Measurements from ENCODE around the gene HSPB6.

HSPB6 gene

GRCh38 chr19:35746087-35746462, 10.8 kb downstream of the HSPB6 start:
- DNase-seq (ENCODE audit: low read depth in 3 of 3) = no peak

GRCh38 chr19:35745328-35746086, 11.3 kb downstream of the HSPB6 start, which contains the start of the genes PSENEN and U2AF1L4:
TSS of gene PSENEN (plus strand) at chr19:35745651. CDS start at chr19:35745931, 280 bp downstream.
TSS of gene U2AF1L4 (minus strand) at chr19:35745418. CDS start at chr19:35745391, 27 bp downstream.
- DNase-seq (ENCODE audit: low read depth in 3 of 3) = peak; percentile 80 to 94 (median 93)

DNA sequence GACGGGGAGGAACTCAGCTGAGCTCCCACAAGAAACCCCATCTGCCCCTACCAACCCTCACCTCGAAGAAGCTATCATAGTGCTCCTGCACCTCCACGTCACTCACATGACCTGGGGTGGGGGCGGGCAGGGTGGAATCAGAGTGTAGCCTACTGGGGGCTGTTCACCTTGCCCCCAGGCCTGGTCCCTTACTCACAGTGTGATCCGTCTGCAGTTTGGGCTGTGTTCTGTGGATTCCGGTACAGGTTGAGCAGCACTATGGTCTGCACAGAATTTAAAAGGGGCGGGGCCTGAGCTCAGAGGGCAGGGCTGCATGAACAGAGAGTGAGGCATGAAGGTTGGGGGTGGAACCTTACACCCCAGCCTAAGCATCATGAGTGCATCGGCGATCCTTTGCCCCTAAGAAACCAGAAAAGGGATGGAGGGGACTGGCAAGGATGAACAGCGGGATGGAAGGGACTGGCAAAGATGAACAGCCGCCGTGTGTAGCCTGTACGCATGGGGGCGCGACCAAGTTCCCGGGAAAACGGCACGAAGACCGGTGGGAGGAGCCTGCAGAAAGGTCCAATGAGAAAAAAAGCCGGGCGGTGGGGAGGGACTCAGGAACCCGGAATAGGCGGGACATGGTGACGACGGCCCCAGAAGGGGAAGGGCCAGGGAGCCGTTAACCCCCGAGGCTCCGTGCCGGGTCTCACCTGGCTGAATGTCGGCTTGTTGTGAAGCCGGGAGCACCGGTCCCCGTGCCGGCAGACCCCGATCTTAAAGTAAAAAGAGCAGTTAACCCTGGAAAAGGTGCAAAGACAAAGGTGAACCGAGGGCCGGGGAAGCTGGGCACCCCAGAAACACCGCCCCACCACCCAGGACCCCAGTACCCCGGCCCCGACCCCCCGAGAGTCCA, 12.2 kb downstream of the HSPB6 start:
- peak; percentile 79 to 90 (median 86) for DNase-seq (ENCODE audit: low read depth in 3 of 3)

GRCh38 chr19:35743640-35744429, 13.0 kb downstream of the HSPB6 start:
- DNase-seq (ENCODE audit: low read depth in 3 of 3) = no peak

- DNase-seq (ENCODE audit: low read depth in 3 of 3) = peak in 2 of 3 experiments; percentile 37 to 45
Measured at GRCh38 chr19:35742121-35742724, 14.6 kb downstream of the HSPB6 start, which contains the start of gene IGFLR1. TSS of gene IGFLR1 (minus strand) at chr19:35742452. CDS start at chr19:35741180, 1,272 bp downstream.

GRCh38 chr19:35741203-35741515, 15.7 kb downstream of the HSPB6 start:
- DNase-seq (ENCODE audit: low read depth in 3 of 3) = no peak

DNA sequence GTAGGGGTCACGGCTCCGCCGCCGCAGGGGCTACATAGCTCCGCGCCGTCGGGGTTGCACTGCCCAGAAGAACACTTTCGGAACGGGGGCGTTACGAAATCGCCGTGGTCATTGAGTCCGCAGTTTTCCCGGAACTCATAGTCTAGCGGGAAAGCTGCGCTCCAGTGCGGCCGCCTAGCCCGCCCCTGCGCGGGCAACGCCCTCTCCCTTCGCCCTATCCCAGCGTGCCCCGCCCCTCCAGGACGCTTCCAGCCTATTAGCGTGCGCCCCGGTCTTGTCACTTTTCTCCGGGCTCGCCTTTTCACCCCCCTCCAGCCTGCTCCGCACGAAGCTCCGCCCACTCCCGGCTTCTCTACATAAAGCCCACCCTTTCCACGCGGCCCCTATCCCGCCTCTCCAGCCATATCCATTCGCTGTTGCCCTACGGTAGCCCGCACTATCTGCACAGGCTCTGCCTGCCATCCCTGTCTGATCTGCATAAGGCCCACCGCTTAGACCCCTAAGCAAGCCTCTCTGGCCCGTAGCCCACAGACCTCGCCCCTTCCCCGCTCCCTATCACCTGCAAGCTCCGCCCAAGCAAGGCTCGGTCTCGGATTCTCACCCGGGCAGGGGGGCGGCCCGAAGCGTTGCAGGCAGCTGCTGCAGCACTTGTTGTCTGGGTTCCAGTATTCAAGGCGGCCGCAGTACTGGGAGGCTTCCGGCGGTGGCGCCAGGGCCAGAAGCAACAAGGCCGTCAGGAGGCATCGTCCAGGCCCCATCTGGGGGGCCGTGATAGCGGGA, 16.2 kb downstream of the HSPB6 start:
- DNase-seq (ENCODE audit: low read depth in 3 of 3) = peak; percentile 88 to 91 (median 89)

DNA sequence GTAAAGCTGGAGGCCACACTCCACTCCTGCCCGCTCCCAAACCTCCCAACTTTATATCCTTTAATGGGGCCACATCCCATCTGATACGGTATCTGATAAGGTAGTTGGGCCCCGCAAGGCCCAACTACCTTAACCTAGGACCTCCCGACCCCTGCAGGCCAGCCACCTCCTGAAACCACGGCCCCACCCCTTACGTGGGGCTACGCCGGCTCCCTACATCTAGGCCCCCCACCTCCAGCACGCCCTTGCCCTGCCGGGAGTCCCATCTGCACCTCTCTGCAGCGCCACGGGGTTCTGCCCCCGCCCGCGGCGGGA, 16.8 kb downstream of the HSPB6 start:
- DNase-seq (ENCODE audit: low read depth in 3 of 3) = no peak

- no peak for DNase-seq (ENCODE audit: low read depth in 3 of 3)
Measured at GRCh38 chr19:35739275-35740107, 17.3 kb downstream of the HSPB6 start.

DNA sequence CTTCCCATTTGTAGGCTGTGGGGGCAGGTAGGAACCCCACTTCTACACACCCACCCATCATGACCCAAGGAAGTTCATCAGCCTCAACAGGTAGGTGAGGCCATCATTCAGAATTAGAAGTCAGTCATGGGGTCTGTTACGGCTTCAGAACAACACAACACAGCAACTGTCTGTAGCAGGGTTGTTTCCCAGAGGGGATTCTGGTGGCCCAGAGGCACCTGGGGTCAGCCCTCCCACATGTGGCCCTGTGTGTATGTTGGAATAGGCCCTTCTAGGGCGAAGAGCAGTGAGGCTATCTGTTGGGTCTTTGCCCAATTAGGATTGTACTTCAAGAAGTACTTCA, 18.0 kb downstream of the HSPB6 start:
- DNase-seq (ENCODE audit: low read depth in 3 of 3) = no peak

GRCh38 chr19:35738021-35738886, 18.6 kb downstream of the HSPB6 start:
- DNase-seq (ENCODE audit: low read depth in 3 of 3) = no peak

- DNase-seq (ENCODE audit: low read depth in 3 of 3) = no peak
Measured at GRCh38 chr19:35736913-35737886, 19.6 kb downstream of the HSPB6 start.

DNA sequence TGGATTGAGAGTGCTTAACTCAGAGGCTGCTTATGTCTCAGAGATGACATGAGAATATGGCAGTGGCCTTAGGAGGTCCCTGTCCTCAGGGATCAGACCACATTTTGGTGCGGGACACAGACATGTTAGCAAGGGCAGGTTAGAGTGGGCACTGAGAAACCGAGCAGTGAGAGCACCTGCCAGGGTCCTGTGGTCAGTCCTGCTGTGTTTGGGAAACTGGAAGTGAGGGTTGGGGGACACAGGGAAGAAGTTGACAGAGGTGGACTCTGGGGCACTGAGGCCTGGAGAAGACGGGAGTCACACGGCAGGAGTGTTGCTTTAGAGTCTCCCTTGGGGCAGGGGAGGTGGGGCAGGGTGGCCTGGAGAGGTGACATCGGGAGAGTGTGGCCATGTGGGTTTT, 21.9 kb downstream of the HSPB6 start:
- DNase-seq (ENCODE audit: low read depth in 3 of 3) = no peak

DNA sequence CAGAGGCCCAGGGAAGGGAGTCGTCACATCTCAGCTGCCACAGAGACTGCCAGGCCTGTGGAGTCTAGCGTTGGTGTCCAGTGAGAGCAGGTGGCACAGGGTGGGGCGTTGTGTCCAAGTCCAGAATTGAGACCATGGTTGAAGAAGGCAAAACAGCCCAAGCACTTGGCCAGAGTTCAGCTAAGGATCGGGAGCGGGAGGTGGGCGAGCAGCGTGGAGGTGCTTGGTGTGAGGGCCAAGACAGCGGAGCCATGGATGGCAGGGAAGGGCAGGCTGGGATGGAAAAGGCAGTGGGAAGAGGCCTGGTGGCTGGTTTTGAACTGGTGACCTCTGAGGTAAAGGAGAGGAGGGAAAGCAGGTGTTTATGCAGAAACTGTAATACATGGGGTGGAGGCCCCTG, 22.6 kb downstream of the HSPB6 start:
- DNase-seq (ENCODE audit: low read depth in 3 of 3) = no peak

DNA sequence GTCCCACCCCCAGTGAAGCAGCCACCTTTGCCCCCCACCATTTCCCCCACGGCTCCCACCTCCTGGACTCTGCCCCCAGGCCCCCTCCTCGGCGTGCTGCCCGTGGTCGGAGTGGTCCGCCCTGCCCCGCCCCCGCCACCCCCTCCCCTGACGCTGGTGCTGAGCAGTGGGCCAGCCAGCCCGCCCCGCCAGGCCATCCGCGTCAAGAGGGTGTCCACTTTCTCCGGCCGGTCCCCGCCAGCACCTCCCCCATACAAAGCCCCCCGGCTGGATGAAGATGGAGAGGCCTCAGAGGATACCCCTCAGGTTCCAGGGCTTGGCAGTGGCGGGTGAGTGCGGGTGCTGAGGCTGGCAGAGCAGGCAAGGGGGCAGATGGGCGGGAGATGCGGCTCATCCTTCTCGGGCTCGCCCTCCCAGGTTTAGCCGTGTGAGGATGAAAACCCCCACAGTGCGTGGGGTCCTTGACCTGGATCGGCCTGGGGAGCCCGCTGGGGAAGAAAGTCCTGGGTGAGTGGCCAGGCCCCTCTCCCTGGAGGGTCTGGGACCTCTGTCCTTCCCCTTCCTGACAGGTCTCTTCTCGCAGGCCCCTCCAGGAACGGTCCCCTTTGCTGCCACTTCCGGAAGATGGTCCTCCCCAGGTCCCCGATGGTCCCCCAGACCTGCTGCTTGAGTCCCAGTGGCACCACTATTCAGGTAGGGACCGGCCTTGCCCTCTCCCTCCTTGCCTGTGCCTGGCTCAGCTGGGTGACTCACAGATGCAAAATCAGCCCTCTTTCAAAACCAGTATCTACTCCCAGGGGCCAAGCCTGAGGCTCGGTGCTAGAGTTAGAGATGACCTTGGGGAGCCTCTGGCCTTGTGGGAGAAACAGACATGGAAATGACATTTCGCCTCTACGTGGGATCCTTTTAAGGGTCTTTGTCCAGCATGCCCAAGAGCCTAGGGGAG, 23.4 kb downstream of the HSPB6 start:
- DNase-seq (ENCODE audit: low read depth in 3 of 3) = no peak

DNA sequence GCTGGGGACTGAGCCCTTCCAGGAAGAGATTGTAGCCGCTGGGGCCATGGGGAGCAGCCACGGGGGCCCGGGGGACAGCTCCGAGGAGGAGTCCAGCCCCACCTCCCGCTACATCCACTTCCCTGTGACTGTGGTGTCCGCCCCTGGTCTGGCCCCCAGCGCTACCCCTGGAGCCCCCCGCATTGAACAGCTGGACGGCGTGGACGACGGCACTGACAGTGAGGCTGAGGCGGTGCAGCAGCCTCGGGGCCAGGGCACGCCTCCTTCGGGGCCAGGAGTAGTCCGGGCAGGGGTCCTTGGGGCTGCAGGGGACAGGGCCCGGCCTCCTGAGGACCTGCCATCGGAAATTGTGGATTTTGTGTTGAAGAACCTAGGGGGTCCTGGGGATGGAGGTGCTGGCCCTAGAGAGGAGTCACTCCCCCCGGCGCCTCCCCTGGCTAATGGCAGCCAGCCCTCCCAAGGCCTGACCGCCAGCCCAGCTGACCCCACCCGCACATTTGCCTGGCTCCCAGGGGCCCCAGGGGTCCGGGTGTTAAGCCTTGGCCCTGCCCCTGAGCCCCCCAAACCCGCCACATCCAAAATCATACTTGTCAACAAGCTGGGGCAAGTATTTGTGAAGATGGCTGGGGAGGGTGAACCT, 24.2 kb downstream of the HSPB6 start:
- no peak for DNase-seq (ENCODE audit: low read depth in 3 of 3)

Data from stimulated activated CD4-positive, alpha-beta T cell treated with anti-CD3 and anti-CD28 coated beads, TNF-alpha, amount 100 ng/mL, for 4 hours (primary cell).